Limb (tissue), 2 donors: ENCODE results near the gene HSD17B2.
"Not testable (repeated sequence)": the region's sequence is repeated elsewhere in the genome, so short reads cannot be mapped to it uniquely, and the experiment has no call there.

ENCODE experiments used
- DNase-seq, 2 donors: peaks; one replicate each; pipeline ENCODE4 v3.0.0-alpha.2; 2016; ENCODE audit errors: extremely low spot score in 2 of 2

HSD17B2 gene

DNA sequence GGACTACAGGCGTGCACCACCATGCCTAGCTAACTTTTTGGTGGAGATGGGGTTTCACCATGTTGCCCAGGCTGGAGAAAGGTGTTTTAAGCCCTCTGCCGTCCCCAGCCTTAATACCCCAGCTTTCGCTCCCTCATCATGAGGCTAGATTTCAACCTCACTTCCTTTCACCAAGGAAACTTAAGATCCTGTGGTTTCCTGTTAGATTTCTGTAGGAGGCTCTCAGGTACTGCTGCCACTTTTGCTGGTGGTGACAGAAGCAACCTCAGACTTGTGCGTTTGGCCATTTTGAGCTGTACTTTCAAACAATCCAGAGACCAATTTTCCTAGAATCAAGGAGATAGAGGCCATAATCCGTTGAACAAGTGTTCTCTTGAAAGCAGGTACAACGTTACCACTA, 98.7 kb downstream of the HSD17B2 start:
- no peak for DNase-seq

DNA sequence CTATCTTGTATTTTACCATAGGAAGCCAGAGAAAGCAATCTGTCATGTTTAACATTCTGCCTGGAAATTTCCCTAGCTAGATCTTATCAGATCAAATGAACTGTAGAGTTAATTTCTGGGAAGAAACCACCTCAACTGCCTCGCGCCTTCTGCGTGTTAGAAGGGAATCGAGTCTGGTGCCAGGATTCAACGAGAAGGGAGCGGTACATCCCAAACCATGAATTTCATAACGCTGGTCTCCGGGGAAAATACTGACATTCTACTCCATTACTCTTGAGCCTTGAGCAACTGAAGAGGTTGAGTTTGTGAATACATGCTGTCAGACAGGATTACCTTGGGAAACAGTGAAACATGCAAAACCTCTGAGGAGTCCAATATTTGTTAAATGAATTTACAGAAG, 99.8 kb downstream of the HSD17B2 start:
- DNase-seq = no peak

DNA sequence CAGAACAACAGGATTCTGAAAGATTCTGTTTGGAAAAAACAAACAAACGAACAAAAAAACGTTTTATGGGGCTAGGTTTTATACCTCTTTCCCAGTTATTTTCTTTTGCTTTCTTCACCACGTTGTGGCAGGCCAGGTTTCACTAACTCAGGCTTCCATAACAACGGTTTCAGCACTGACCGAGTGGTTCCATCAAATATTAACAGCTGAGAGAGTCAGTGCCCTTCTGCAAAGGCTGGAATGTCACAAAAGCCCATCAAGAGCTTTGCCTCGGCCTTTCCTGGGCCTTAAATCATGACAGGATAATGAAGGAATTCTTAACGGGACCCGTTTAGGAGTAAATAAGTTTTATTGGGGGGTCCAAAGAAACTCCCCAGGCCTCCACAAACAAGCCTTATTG, 100.8 kb downstream of the HSD17B2 start:
- no peak for DNase-seq

DNA sequence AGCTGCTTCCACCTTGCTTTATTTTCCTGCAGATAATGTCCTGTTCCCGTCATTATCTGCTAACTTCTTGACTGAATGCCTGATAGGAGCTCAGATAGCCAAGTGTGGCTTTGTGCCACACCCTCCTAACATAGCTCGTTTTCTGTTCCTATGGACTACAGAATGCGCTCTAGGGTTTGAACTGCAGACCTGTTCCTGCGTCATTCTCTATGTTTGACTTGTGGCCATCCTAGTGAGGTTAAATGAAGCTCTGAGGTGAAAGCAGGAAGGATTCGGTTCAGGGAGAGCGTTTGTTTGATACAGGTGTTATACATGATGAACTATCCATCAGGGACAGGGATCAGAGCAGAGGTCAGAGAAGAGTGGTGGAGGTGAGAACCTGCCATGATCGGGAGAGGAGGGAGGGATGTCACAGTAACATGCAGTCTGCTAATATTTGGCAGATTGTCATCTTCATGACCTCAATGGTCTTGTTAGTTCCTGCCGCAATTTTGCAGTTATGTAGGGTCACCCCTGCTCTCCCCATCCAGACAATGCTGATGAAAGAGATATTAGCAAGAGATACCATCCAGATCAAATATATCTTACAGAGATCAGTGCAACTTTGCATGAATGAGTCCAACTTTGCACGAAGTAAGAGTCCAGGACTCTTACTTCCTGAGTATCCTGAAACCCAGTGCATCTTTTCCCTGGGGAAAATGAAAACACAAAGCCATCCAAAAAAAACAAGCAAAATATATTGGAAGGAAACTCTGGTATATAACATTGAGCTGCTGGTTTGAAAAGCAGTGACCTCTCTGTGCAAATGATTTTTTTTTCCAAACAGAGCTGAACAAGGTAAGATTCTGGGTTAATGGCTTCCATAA, 102.1 kb downstream of the HSD17B2 start:
- DNase-seq = no peak

DNA sequence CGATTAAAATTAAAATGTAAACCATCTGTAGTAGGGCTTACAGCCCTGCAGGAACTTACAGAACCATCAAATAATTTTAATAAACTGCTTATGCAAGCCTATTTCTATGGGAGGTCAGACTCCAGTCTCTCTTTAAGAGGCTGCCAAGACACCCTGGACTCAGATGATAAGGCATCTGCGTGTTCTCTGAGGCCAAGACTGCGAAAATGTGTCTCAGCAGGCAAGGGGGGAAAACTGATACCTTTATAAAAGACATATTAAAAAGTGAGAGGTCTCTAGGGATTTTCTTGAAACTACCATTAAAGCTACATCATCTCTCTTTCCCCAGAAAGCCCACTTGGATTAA, 102.7 kb downstream of the HSD17B2 start:
- peak in 1 of 2 donors; percentile 6 for DNase-seq

DNA sequence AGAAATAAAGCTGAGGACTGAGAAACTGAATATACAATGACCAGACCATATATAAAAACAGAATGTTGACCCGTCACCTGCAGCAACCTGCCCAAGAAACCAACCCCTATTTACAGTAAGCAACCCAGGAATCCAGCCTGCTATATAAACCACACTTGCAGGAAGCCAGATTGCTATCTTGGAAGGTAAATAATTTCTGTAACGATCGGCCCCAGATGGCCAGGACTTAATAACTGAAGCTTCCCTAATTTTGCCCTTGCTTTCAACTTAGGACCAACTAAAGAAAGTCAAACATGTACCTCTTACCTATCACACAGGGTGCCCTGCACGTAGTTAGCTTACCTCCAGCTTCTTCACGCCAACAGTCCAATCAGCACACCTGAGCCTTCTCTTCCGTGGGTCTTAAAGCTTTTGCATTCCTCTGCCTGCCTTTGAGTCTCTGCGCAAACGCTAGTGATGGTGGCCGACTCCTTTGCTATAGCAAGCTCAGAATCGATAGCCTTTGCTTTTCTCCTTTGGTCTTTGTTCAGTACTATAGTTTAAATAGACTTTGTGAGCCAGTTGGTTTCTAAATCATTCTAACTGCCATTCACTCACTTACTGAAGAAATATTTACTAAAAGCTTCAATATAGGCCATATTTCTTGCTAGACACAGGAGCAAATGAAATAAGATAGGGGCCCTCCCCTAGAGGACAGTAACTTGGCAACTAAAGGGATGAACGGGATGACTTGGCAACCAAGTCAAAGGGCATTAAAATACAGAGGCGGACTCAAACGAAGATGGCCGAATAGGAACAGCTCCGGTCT, 103.6 kb downstream of the HSD17B2 start:
- DNase-seq = no peak

DNA sequence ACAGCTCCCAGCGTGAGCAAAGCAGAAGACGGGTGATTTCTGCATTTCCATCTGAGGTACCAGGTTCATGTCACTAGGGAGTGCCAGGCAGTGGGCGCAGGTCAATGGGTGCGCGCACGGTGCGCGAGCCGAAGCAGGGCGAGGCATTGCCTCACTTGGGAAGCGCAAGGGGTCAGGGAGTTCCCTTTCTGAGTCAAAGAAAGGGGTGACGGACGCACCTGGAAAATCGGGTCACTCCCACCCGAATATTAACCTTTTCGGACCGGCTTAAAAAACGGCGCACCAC, 104.2 kb downstream of the HSD17B2 start:
- not testable (repeated sequence) for DNase-seq

DNA sequence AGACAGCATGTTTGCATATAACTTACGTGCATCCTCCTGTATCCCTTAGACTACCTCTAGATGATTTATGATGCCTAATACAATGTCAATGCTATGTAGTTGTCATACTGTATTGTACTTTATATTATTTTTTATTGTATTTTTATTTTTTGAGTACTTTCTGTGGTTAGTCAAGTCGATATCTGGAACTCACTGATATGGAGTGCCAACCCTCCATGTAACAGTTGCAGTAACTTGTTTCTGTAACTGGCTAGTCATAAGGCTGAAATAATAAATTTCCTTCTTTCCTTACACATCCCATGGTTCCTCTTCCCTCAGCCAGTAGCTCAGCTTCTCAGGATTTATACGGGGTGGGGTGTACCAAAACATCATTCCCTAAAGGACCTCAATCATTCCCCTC, 111.5 kb downstream of the HSD17B2 start:
- no peak for DNase-seq

DNA sequence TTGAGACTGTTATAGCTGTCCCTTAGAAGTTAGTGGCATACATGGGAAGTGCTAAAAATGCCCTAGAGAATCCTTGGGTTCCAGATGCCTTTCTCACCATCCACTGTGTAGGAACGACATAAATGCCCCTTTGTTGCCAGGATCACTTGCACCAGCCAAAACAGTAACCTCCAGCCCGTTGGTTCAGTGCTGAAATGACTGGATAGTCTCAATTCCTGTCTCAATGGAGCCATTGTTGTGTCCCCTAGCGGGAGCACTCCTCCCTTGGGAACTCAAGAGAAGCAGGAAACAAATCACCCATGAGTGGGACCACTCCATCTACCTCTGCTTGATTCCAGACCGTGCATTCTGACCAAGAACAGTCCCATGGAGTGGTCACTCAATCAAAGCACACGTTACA, 111.9 kb downstream of the HSD17B2 start:
- no peak for DNase-seq

DNA sequence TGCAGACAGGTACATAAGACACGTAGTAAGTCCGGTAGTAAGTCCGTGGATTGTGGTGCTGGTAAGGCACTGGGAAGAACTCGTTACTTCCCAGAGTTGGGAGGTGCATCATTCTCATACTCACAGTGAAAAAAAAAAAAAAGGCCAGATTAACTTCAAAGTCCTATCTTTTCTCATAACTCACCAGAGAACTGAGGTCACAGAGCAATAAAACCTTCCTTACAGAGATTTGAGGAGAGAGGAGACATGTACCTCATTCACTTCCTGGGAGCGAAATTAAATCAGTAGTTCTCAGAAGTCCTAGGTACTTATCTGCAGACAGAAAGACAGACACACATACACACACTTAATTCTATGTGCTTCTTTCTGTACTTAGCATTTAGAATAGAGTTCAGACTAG, 112.5 kb downstream of the HSD17B2 start:
- no peak for DNase-seq
